Fibroblast of skin of back (primary cell): Measurements from ENCODE around the gene RNF148.
"Not testable (repeated sequence)": the region's sequence is repeated elsewhere in the genome, so short reads cannot be mapped to it uniquely, and the experiment has no call there.

Source experiments
- DNase-seq: peaks from one replicate; pipeline ENCODE4 v3.0.0-alpha.2; 2013

The RNF148 gene

GRCh38 chr7:122689346-122690109, 13.2 kb downstream of the RNF148 start:
- DNase-seq = no peak

- DNase-seq = no peak
Measured at GRCh38 chr7:122688400-122688998, 14.2 kb downstream of the RNF148 start.

- no peak for DNase-seq
Measured at GRCh38 chr7:122686360-122686878, 16.3 kb downstream of the RNF148 start.

GRCh38 chr7:122684504-122684903, 18.2 kb downstream of the RNF148 start:
- no peak for DNase-seq

- no peak for DNase-seq
Measured at GRCh38 chr7:122682815-122683550, 19.7 kb downstream of the RNF148 start.

GRCh38 chr7:122681186-122681585, 21.5 kb downstream of the RNF148 start:
- not testable (repeated sequence) for DNase-seq

GRCh38 chr7:122679813-122680212, 22.9 kb downstream of the RNF148 start:
- no peak for DNase-seq

GRCh38 chr7:122679269-122679709, 23.4 kb downstream of the RNF148 start:
- DNase-seq = not testable (repeated sequence)

GRCh38 chr7:122677149-122677548, 25.6 kb downstream of the RNF148 start:
- no peak for DNase-seq

- no peak for DNase-seq
Measured at GRCh38 chr7:122676466-122676865, 26.3 kb downstream of the RNF148 start.

- no peak for DNase-seq
Measured at GRCh38 chr7:122675621-122676020, 27.1 kb downstream of the RNF148 start.

- DNase-seq = peak; percentile 47
Measured at GRCh38 chr7:122675011-122675410, 27.7 kb downstream of the RNF148 start.

- peak; percentile 44 for DNase-seq
Measured at GRCh38 chr7:122674502-122674901, 28.2 kb downstream of the RNF148 start.

GRCh38 chr7:122673951-122674350, 28.8 kb downstream of the RNF148 start:
- no peak for DNase-seq

GRCh38 chr7:122672536-122672935, 30.2 kb downstream of the RNF148 start:
- no peak for DNase-seq

GRCh38 chr7:122663733-122664132, 39.0 kb downstream of the RNF148 start:
- no peak for DNase-seq

- no peak for DNase-seq
Measured at GRCh38 chr7:122658856-122659255, 43.9 kb downstream of the RNF148 start.

GRCh38 chr7:122653685-122654084, 49.0 kb downstream of the RNF148 start:
- DNase-seq = no peak

- no peak for DNase-seq
Measured at GRCh38 chr7:122652876-122653275, 49.8 kb downstream of the RNF148 start.
